ENCODE measurements around the gene FASTKD2.

FASTKD2 gene

DNA sequence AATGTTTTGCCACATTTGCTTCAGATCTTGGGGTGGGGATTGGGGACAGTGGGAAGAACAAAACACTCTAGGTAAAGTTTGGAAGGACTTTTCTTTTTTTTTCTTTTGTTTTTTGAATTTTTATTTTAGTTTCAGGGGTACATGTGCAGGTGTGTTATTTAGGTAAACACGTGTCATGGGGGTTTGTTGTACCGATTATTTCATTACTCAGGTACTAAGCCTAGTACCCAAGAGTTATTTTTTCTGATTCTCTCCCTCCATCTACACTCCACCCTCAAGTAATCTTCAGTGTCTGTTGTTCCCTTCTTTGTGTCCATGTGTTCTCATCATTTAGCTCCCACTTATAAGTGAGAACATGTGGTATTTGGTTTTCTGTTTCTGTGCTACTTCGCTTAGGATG, 73.3 kb downstream of the FASTKD2 start:
- DNase-seq (ENCODE audit: low read depth), result no peak

DNA sequence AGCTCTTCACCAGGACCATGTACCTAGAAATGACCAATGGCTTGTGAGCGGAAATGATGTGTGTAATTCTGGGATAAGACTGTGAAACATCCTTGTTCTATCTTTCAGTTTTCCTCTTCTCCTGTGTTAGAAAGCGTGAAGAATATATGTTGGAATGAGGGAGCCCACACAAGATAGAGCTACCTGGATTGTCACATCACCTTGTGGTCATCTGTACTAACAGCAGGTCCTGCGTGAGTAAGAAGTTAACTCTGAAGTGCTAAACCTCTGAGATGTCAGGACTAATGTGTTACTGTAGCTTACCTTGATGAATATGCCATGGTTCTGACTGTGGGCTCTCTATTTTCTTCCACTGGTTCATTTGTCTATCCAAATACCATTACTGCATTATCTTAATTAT, 75.6 kb downstream of the FASTKD2 start:
- DNase-seq (ENCODE audit: low read depth), result no peak
